DND-41 (cell line): ENCODE results near the gene IDH2.

Source experiments
- ATAC-seq: fragments of 200-7000 bp; cut with Tn5 transposase; 3 replicates; pipeline ENCODE4 v1.9.1; 2021; ENCODE audit warnings: low read depth; ENCODE audit not compliant: insufficient read depth
- DNase-seq: peaks from one replicate; pipeline ENCODE4 v3.0.0-alpha.2; 2020
- H2AFZ ChIP-seq: 2 replicates; pipeline ENCODE4 v1.6.0; 2012; ENCODE audit warnings: low read depth, low read length
- H3K27ac ChIP-seq: 2 replicates; pipeline ENCODE4 v1.5.1; 2012; ENCODE audit warnings: low read length, inconsistent platforms
- H3K27me3 ChIP-seq: fragments of 200-600 bp; sonication (generic); 2 replicates; pipeline ENCODE4 v1.6.0; 2012; ENCODE audit warnings: low read length, mild to moderate bottlenecking, inconsistent platforms; ENCODE audit not compliant: insufficient read depth, poor library complexity
- H3K36me3 ChIP-seq: 2 replicates; pipeline ENCODE4 v1.5.1; 2012; ENCODE audit warnings: low read length, inconsistent platforms; ENCODE audit not compliant: insufficient read depth
- H3K4me1 ChIP-seq: 2 replicates; pipeline ENCODE4 v1.5.1; 2012; ENCODE audit warnings: mild to moderate bottlenecking, low read length; ENCODE audit not compliant: insufficient read depth
- H3K4me2 ChIP-seq: 2 replicates; pipeline ENCODE4 v1.6.0; 2012; ENCODE audit warnings: mild to moderate bottlenecking, moderate library complexity, low read length, inconsistent platforms; ENCODE audit not compliant: insufficient read depth
- H3K4me3 ChIP-seq, 2 experiments: fragments of 200-600 bp in 1 of 2; shearing (Covaris generic) in 1 of 2; 2 replicates each; pipeline ENCODE4 v1.5.1; 2012 to 2016; ENCODE audit warnings: inconsistent platforms in 2 of 2, low read length in 2 of 2, mild to moderate bottlenecking in 2 of 2, low read depth in 1 of 2, moderate library complexity in 1 of 2
- H3K79me2 ChIP-seq: 2 replicates; pipeline ENCODE4 v1.6.0; 2012; ENCODE audit warnings: low read length, inconsistent platforms; ENCODE audit not compliant: insufficient read depth
- H3K9ac ChIP-seq: 2 replicates; pipeline ENCODE4 v1.6.0; 2012; ENCODE audit warnings: low read depth, mild to moderate bottlenecking, inconsistent platforms, low read length, moderate library complexity
- H3K9me3 ChIP-seq: 2 replicates; pipeline ENCODE4 v1.5.1; 2012; ENCODE audit warnings: low read length, moderate library complexity, mild to moderate bottlenecking, inconsistent platforms; ENCODE audit not compliant: insufficient read depth, severe bottlenecking
- H4K20me1 ChIP-seq: 2 replicates; pipeline ENCODE4 v1.6.0; 2012; ENCODE audit warnings: low read length; ENCODE audit not compliant: insufficient read depth
- EZH2 ChIP-seq: IDR thresholded peaks from 3 replicates; pipeline ENCODE4 v1.6.1; 2012; ENCODE audit warnings: borderline replicate concordance, low read depth, mild to moderate bottlenecking, moderate library complexity, low read length, inconsistent platforms; ENCODE audit not compliant: severe bottlenecking
- TF ChIP-seq, protein P1 (sequence below): IDR thresholded peaks from 2 replicates; pipeline ENCODE4 v1.5.1; 2012; ENCODE audit warnings: borderline replicate concordance, low read length, moderate library complexity, mild to moderate bottlenecking; ENCODE audit not compliant: poor library complexity, severe bottlenecking; ENCODE audit errors: extremely low read depth

IDH2 gene

GRCh38 chr15:90091156-90091931, 10.9 kb downstream of the IDH2 start:
- Histone ChIP-seq H3K27ac (no peak overlapping the region), H3K4me1 (no peaks in the 10 kb centered on the region), H3K4me3 (no peak overlapping the region), H2AFZ (no peak overlapping the region), H3K9ac (no peak overlapping the region), H3K27me3 (no peaks in the 10 kb centered on the region), H3K79me2 (peaks cover 57% of the 10 kb centered on the region), H3K9me3 (no peaks in the 10 kb centered on the region), H3K4me2 (no peak overlapping the region), H3K36me3 (peaks cover 63% of the 10 kb centered on the region), H4K20me1 (peaks cover 37% of the 10 kb centered on the region)
- ATAC-seq: no peak
- TF ChIP-seq, protein P1, sequence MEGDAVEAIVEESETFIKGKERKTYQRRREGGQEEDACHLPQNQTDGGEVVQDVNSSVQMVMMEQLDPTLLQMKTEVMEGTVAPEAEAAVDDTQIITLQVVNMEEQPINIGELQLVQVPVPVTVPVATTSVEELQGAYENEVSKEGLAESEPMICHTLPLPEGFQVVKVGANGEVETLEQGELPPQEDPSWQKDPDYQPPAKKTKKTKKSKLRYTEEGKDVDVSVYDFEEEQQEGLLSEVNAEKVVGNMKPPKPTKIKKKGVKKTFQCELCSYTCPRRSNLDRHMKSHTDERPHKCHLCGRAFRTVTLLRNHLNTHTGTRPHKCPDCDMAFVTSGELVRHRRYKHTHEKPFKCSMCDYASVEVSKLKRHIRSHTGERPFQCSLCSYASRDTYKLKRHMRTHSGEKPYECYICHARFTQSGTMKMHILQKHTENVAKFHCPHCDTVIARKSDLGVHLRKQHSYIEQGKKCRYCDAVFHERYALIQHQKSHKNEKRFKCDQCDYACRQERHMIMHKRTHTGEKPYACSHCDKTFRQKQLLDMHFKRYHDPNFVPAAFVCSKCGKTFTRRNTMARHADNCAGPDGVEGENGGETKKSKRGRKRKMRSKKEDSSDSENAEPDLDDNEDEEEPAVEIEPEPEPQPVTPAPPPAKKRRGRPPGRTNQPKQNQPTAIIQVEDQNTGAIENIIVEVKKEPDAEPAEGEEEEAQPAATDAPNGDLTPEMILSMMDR: no peak
- TF ChIP-seq EZH2: no peak
- DNase-seq: no peak

DNA sequence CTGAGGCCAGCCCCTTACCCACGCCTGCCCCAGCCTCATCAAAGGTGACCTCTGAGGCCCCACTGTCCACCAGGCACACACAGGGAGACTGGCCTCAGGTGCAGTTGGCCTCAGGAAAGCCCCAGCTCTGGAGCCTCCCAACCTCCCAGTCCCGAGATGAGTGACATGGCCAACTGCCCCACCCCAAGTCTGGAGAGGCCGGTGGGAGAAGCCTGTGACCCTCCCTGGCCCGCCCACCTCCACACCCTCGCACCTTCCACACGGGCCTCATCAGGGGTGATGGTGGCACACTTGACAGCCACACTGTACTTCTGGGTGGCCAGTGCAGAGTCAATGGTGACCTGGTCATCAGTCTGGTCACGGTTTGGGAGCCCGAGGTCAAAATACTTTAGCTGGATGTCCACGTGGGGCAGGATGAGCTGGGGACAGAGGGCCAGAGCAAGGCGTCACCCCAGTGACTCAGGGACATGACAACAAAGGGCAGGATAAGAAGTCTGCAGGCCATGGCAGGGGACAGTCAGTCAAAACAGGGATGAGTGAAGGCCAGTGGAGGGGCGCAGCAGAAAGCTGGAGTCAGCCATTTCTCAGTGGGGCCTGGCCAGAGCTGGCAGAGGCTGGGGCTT, 11.9 kb downstream of the IDH2 start:
- TF ChIP-seq EZH2: no peak
- TF ChIP-seq, protein P1: no peak
- ATAC-seq (no peak), DNase-seq (no peak)
- no peaks in the 10 kb centered on the region for H3K4me1 ChIP-seq
- H4K20me1 ChIP-seq: peaks cover 32% of the 10 kb centered on the region
- no peak overlapping the region for H3K4me3 ChIP-seq
- H3K9me3 ChIP-seq: no peaks in the 10 kb centered on the region
- H3K27me3 ChIP-seq: no peaks in the 10 kb centered on the region
- peaks cover 47% of the 10 kb centered on the region for H3K79me2 ChIP-seq
- H3K27ac ChIP-seq: no peak overlapping the region
- H3K9ac ChIP-seq: no peak overlapping the region
- no peak overlapping the region for H2AFZ ChIP-seq
- no peak overlapping the region for H3K4me2 ChIP-seq
- H3K36me3 ChIP-seq: peaks cover 68% of the 10 kb centered on the region

GRCh38 chr15:90087454-90088154, 14.7 kb downstream of the IDH2 start:
- Histone ChIP-seq H2AFZ (no peak overlapping the region), H3K36me3 (peaks cover 86% of the 10 kb centered on the region), H3K4me1 (no peaks in the 10 kb centered on the region), H3K27me3 (no peaks in the 10 kb centered on the region), H3K4me2 (no peak overlapping the region), H3K27ac (no peak overlapping the region), H3K4me3 (no peak overlapping the region), H3K79me2 (peaks cover 24% of the 10 kb centered on the region), H3K9ac (no peak overlapping the region), H3K9me3 (no peaks in the 10 kb centered on the region), H4K20me1 (peaks cover 27% of the 10 kb centered on the region)
- TF ChIP-seq EZH2: no peak
- TF ChIP-seq, protein P1: peak; percentile 41
- ATAC-seq (peak; percentile 62), DNase-seq (peak; percentile 46)
